Muscle of leg (tissue), 11 donors: ENCODE results near the gene GABARAPL1. TPM values are rescaled to one million over a fixed set of nuclear protein-coding genes. Genes with fewer than 3 reads are reported as not detected.
"Not testable (repeated sequence)": the region's sequence is repeated elsewhere in the genome, so short reads cannot be mapped to it uniquely, and the experiment has no call there.

ENCODE experiments used
- DNase-seq: peaks from one replicate; pipeline ENCODE4 v3.0.0; 2013
- H3K27ac ChIP-seq: one replicate; pipeline ENCODE4 v1.5.1; 2013; ENCODE audit warnings: mild to moderate bottlenecking, low read length, control low read depth
- H3K27me3 ChIP-seq: one replicate; pipeline ENCODE4 v1.6.1; 2013; ENCODE audit warnings: low read length; ENCODE audit not compliant: control insufficient read depth, insufficient read depth
- H3K36me3 ChIP-seq: one replicate; pipeline ENCODE4 v1.6.1; 2013; ENCODE audit warnings: low read length; ENCODE audit not compliant: control insufficient read depth, insufficient read depth
- H3K4me1 ChIP-seq: one replicate; pipeline ENCODE4 v1.6.1; 2013; ENCODE audit warnings: low read length; ENCODE audit not compliant: control insufficient read depth, insufficient read depth
- H3K4me3 ChIP-seq: one replicate; pipeline ENCODE4 v1.5.1; 2013; ENCODE audit warnings: low read length, control low read depth
- H3K9me3 ChIP-seq: replicated peaks from 2 replicates; pipeline ENCODE4 v1.6.1; 2013; ENCODE audit warnings: low read depth, low read length; ENCODE audit not compliant: control insufficient read depth
- WGBS: methylation state at CpG from one replicate; pipeline ENCODE4 v1.1.5; 2013; ENCODE audit warnings: missing lambda C conversion rate; ENCODE audit not compliant: insufficient coverage; 5-methylcytosine and 5-hydroxymethylcytosine counted together
- polyA plus RNA-seq, 8 donors: library from polyadenylated mRNA; unstranded; fragments of 120-200 nt; gene quantifications; one replicate each; pipeline versions ENCODE4 v1.2.1 to v1.2.3, GENCODE V29; 2013; ENCODE audit warnings: inconsistent platforms in 1 of 8, low replicate concordance in 1 of 8; ENCODE audit not compliant: insufficient read length in 8 of 8, insufficient read depth in 1 of 8
- total RNA-seq: library from RNA; stranded (reverse); fragments of 120-200 nt; gene quantifications from one replicate; pipeline ENCODE4 v1.2.4, GENCODE V29; 2013

Gene GABARAPL1
- total and polyA plus RNA-seq, 9 donors: 16.3 to 27.7 (median 21.6) TPM

DNA sequence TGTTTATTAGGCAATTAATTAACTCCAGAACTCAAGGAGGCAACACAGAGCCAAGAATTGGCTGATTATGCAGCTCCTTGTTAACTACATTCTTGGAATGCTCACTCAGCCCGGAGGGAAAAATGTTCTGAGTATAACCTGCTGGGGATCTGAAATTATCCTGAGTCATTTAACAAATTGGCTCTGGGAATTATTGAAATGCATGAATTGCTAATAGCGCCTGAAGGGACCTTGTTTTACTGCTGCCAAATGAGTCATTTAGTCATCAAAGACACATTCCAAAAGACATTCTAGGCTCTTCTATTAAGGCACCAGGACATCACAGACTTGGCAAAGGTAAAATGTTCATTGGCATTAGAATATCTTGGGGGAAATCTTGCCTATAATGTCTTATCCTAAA, 20.8 kb upstream of the GABARAPL1 start:
- WGBS: 0% methylated on average over 1 of the region's 2 CpGs

DNA sequence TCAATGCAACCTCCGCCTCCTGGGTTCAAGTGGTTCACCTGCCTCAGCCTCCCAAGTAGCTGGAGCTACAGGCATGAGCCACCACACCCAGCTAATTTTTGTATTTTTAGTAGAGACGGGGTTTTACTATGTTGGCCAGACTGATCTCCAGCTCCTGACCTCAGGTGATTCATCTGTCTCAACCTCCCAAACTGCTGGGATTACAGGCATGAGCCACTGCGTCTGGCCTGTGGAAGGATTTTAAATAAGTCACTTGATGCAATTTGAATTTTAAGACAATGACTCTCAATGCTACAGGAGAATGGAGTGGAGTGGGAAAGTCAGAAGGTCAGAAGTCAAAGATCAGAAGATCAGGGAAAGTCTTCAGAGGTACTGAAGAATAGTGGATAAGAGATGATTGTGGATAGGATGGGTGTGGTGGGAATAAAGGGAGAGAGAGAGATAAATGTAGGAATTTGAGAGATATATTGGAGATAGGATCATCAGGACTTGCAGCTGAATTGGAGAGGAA, 18.5 kb upstream of the GABARAPL1 start:
- no peaks in the 10 kb centered on the region for H3K4me1 ChIP-seq
- no peak overlapping the region for H3K27ac ChIP-seq
- no peak overlapping the region for H3K4me3 ChIP-seq
- no peaks in the 10 kb centered on the region for H3K9me3 ChIP-seq
- no peaks in the 10 kb centered on the region for H3K27me3 ChIP-seq
- H3K36me3 ChIP-seq: no peaks in the 10 kb centered on the region
- no peak for DNase-seq
- no CpG with 5 or more reads among the region's 3 CpGs for WGBS

More for the DNA sequence above, 20.8 kb upstream of the GABARAPL1 start:
- DNase-seq: no peak
- no peak overlapping the region for H3K27ac ChIP-seq
- H3K4me1 ChIP-seq: no peaks in the 10 kb centered on the region
- no peaks in the 10 kb centered on the region for H3K36me3 ChIP-seq
- no peaks in the 10 kb centered on the region for H3K9me3 ChIP-seq
- no peaks in the 10 kb centered on the region for H3K27me3 ChIP-seq
- H3K4me3 ChIP-seq: no peak overlapping the region

DNA sequence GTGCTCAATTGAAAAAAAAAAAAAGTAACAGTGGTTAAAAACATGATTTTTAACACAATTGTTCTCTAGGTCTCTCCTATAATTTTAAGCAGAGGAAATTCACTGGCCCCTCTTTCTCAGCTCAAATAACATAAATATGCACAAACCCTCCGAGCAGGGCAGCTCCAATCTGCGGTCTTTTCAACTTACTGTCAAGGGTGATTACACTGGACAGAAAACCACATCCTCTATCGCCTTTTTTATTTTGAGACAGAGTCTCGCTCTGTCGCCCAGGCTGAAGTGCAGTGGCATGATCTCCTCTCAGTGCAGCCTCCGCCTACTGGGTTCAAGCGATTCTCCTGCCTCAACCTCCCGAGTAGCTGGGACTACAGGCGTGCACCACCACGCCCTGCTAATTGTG, 16.5 kb upstream of the GABARAPL1 start:
- Histone ChIP-seq H3K27ac (no peak overlapping the region), H3K36me3 (no peaks in the 10 kb centered on the region), H3K4me1 (no peaks in the 10 kb centered on the region), H3K27me3 (no peaks in the 10 kb centered on the region), H3K9me3 (no peaks in the 10 kb centered on the region), H3K4me3 (no peak overlapping the region)
- WGBS: 85% methylated on average over 7 of the region's 10 CpGs
- no peak for DNase-seq

DNA sequence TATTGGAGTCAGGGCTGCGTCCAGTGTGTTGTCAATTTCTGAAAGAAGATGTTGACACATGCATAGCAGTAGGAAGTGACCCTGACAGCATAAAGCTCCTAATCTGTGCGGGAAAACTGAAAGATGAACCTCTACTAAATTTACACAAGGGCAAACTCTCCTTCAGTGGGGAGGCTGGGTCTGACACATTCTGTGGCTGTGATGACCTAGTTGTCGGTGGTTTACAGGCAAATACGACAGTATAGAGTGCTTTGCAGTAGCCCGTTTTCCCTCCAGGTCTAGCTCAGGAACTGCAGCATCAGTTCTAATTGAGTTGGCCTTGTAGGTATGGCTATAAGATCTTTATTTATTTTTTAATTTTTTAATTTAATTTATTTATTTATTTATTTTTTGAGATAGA, 14.8 kb upstream of the GABARAPL1 start:
- Histone ChIP-seq H3K36me3 (no peaks in the 10 kb centered on the region), H3K9me3 (no peaks in the 10 kb centered on the region), H3K27me3 (no peaks in the 10 kb centered on the region), H3K4me3 (no peak overlapping the region), H3K4me1 (no peaks in the 10 kb centered on the region), H3K27ac (no peak overlapping the region)
- no peak for DNase-seq
- no CpG with 5 or more reads among the region's 5 CpGs for WGBS

DNA sequence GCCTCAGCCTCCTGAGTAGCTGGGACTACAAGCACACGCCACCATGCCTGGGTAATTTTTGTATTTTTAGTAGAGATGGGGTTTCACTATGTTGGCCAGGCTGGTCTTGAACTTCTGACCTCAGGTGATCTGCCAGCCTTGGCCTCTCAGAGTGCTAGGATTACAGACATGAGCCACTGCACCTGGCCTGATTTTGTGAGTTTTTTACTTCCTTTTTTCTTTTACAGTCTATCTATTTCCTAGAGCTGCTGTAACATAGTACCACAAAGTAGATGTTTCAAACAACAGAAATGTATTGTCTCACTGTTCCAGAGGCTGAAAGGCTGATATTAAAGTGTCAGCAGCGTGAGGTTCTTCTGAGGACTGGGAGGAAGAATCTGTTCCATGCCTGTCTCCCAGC, 8.2 kb upstream of the GABARAPL1 start:
- not testable (repeated sequence) for H3K27me3 ChIP-seq, H3K9me3 ChIP-seq, H3K4me1 ChIP-seq, H3K27ac ChIP-seq, H3K36me3 ChIP-seq, DNase-seq, H3K4me3 ChIP-seq
- WGBS: no CpG with 5 or more reads among the region's 2 CpGs

DNA sequence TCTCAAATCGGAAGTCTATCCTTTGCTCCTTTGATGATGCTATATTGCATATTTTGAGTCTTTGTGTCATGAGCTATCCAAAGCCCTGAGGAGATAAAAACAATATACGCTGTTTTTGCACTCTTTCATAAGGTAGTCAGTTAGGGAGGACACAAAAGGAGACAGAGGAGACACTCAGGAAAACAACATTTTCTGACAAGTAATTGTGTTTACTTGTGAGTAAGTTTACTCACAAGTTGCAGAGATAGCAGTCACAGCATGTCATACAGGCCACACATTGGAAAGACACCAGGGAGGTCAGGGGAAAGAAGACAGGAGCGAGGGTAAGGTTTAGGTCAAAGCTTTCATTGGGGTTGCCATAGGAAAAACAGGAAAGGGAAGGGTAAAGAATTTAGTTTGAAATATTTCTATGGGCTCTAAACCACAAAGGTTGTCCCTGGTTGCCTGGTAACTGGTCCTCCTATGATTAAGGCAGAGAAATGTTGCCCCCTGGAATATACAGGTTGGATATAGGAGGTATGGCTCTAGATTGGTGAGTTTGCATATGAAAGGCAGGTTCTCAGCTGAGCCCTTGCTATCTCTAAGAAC, 7.4 kb upstream of the GABARAPL1 start:
- Histone ChIP-seq H3K27me3 (no peaks in the 10 kb centered on the region), H3K4me3 (no peak overlapping the region), H3K36me3 (no peaks in the 10 kb centered on the region), H3K27ac (no peak overlapping the region), H3K4me1 (no peaks in the 10 kb centered on the region), H3K9me3 (no peaks in the 10 kb centered on the region)
- no peak for DNase-seq
- 94% methylated on average over 2 of the region's 3 CpGs for WGBS

DNA sequence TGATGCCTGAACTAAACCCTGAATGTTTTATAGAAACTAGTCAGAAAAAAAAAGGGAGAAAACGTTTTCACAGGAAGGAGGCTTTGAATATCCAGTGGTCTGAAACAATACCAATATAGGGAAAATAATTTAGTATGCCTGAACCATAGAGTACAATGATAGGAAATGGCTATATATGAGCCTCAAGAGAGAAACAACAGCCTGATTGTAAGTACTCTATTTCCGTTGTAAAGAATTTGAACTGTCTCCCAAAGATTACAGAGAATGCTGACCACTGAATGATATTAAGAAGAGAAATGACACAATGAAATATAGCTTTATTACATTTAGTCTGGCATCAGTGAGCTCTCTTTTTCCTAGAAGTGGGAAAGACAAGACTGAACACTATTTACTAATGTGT, 5.5 kb upstream of the GABARAPL1 start:
- Histone ChIP-seq H3K27ac (peak overlapping the region; percentile 20), H3K27me3 (no peaks in the 10 kb centered on the region), H3K4me1 (no peaks in the 10 kb centered on the region), H3K4me3 (no peak overlapping the region), H3K36me3 (no peaks in the 10 kb centered on the region), H3K9me3 (no peaks in the 10 kb centered on the region)
- no peak for DNase-seq
- WGBS: no CpG with 5 or more reads among the region's 2 CpGs

DNA sequence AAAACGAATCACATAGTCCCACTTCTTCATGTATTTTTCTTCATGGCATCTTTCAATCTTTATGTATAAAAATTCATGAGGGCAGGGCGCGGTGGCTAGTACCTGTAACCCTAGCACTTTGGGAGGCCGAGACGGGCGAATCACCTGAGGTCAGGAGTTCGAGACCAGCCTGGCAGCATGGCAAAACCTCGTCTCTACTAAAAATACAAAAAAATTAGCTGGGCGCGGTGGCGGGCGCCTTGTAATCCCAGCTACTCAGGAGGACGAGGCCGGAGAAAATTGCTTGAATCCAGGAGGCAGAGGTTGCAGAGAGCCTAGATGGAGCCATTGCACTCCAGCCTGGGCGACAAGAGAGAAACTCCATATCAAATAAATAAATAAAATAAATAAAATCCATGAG, 2.5 kb upstream of the GABARAPL1 start:
- Histone ChIP-seq H3K36me3 (no peaks in the 10 kb centered on the region), H3K4me1 (peaks cover 6% of the 10 kb centered on the region), H3K27ac (no peak overlapping the region), H3K9me3 (no peaks in the 10 kb centered on the region), H3K4me3 (no peak overlapping the region), H3K27me3 (no peaks in the 10 kb centered on the region)
- no peak for DNase-seq
- WGBS: 91% methylated on average over 6 of the region's 15 CpGs

DNA sequence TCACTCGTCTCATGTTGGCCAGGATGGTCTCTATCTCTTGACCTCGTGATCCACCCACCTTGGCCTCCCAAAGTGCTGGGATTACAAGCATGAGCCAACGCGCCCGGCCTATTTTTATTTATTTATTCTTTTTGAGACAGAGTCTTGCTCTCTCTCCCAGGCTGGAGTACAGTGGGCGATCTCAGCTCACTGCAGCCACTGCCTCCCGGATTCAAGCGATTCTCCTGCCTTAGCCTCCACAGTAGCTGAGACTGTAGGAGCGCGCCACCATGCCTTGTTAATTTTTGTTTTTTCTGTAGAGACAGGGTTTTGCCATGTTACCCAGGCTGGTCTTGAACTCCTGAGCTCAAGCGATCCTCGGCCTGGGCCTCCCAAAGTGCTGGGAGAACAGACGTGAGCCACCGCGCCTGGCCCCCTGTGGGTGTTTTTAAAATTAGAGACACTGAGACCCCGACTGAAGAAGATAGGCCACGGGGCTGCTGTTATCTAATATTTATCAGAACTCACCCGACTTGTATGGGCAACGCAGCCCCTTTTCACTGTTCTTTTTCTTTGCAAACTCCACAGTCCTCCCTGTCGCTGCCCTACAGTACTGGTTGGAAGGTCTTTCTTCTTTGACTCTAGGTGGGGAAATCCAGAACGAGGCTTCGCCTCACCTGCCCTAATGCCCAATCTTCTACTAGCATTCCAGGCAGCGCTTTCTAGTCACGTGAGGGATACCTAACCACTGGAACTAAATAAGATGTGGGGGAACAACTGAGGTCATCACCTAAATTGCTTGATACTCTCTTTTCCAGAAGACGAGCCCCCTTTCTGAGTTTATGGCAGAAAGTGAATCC, 1.4 kb upstream of the GABARAPL1 start:
- Histone ChIP-seq H3K36me3 (no peaks in the 10 kb centered on the region), H3K27me3 (no peaks in the 10 kb centered on the region), H3K4me3 (no peak overlapping the region), H3K9me3 (no peaks in the 10 kb centered on the region), H3K4me1 (peaks cover 6% of the 10 kb centered on the region), H3K27ac (no peak overlapping the region)
- WGBS: 93% methylated on average over 8 of the region's 25 CpGs
- no peak for DNase-seq

DNA sequence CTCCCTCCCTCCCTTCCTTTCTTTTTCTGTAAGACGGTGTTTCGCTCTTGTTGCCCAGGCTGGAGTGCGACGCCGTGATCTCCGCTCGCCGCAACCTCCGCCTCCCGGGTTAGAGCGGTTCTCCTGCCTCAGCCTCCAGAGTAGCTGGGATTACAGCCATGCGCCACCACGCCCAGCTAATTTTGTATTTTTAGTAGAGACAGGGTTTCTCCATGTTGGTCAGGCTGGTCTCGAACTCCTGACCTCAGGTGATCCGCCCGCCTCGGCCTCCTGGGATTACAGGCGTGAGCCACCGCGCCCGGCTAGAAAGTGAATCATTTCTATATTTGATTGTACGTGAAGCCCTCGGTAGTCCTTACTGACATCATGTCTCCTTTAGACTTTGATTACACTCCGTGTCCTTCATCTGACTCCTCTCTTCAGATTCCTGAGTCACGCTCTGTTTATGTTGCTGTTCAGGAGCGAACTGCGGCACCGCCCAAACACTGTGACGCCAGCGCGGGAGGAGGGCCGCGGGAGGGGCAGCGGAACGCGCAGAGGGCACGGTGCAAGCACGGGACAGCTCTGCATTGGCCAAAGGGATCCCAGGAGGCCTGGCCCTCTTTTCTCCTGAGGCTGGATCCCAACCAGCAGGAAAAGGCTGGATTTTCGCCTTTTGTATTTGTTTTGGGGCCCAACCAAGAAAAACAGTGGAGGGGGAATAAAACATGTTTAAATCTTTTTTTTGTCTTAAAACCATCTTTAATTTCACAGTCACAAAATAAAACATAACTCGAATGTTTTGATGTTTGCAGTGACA, 538 bp upstream of the GABARAPL1 start:
- Histone ChIP-seq H3K4me3 (peak overlapping the region; percentile 95), H3K27ac (peak overlapping the region; percentile 97), H3K36me3 (no peaks in the 10 kb centered on the region), H3K9me3 (no peaks in the 10 kb centered on the region), H3K4me1 (peaks cover 6% of the 10 kb centered on the region), H3K27me3 (no peaks in the 10 kb centered on the region)
- peak; percentile 98 for DNase-seq
- 17% methylated on average over 22 of the region's 40 CpGs for WGBS
